Upper lobe of left lung (tissue), 6 donors: ENCODE results near the gene VWA5B1. TPM values are rescaled to one million over a fixed set of nuclear protein-coding genes. Genes with fewer than 3 reads are reported as not detected.
A peak's percentile ranks its signal among the peaks of the same experiment; 100 is the strongest.

Source experiments
- ATAC-seq, 2 donors: fragments of 200-7000 bp; cut with Tn5 transposase; one replicate each; pipeline ENCODE4 v1.9.1; 2022; ENCODE audit warnings: mild to moderate bottlenecking in 2 of 2, moderate library complexity in 2 of 2; ENCODE audit not compliant: low FRiP score in 2 of 2
- DNase-seq, 2 donors: peaks; one replicate each; pipeline ENCODE4 v3.0.0-alpha.2; 2019 to 2020
- H3K27ac ChIP-seq, 4 donors: fragments of 200-600 bp; sonication (generic); one replicate each; pipeline ENCODE4 v1.5.1; 2016 to 2019
- H3K27me3 ChIP-seq, 4 donors: fragments of 200-600 bp; sonication (generic); one replicate each; pipeline ENCODE4 v1.5.1; 2017 to 2019
- H3K36me3 ChIP-seq, 4 donors: fragments of 200-600 bp; sonication (generic); one replicate each; pipeline ENCODE4 v1.5.1; 2016 to 2019
- H3K4me1 ChIP-seq, 4 donors: fragments of 200-600 bp; sonication (generic); one replicate each; pipeline ENCODE4 v1.5.1; 2018 to 2019
- H3K4me3 ChIP-seq, 4 donors: fragments of 200-600 bp; sonication (generic); one replicate each; pipeline ENCODE4 v1.5.1; 2017 to 2019; ENCODE audit warnings: mild to moderate bottlenecking in 2 of 4, moderate library complexity in 1 of 4
- H3K9me3 ChIP-seq, 4 donors: fragments of 200-600 bp; sonication (generic); one replicate each; pipeline ENCODE4 v1.5.1; 2018 to 2019
- CTCF ChIP-seq, 6 experiments: fragments of 450-650 bp in 4 of 6; fragments of 200-600 bp in 2 of 6; sonication (generic) in 2 of 6; IDR thresholded peaks; one replicate each; pipeline ENCODE4 v1.5.1; 2016 to 2019; ENCODE audit warnings: antibody characterized with exemption in 6 of 6
- EP300 ChIP-seq, 4 donors: sonication (generic); formaldehyde crosslinking; IDR thresholded peaks; one replicate each; pipeline ENCODE4 v1.5.1; 2017; ENCODE audit warnings: antibody characterized with exemption in 4 of 4, control low read depth in 2 of 4
- POLR2A ChIP-seq, 4 donors: fragments of 450-650 bp; IDR thresholded peaks; one replicate each; pipeline ENCODE4 v1.5.1; 2016 to 2017; ENCODE audit warnings: antibody characterized with exemption in 4 of 4, mild to moderate bottlenecking in 2 of 4
- POLR2AphosphoS5 ChIP-seq, 2 donors: sonication (generic); formaldehyde crosslinking; IDR thresholded peaks; one replicate each; pipeline ENCODE4 v1.5.1; 2017; ENCODE audit warnings: antibody characterized with exemption in 2 of 2
- WGBS, 2 donors: methylation state at CpG; one replicate each; pipeline ENCODE4 v1.1.5; 2017 to 2018; 5-methylcytosine and 5-hydroxymethylcytosine counted together
- total RNA-seq, 6 donors: library from RNA; depleted of rRNA in 4 of 6; stranded (reverse); fragments of >200 nt in 4 of 6; gene quantifications; one replicate each; pipeline versions ENCODE4 v1.1.0 to v1.2.1, GENCODE V29; 2016 to 2021
- donor health status: DM: no; HTN: no; CAD: no; lungs with moderate emphysema.
- donor health status: DM: no; HTN: yes; CAD: no; lungs with severe emphysema.

VWA5B1 gene
- total RNA-seq, 6 donors from 2014 or later = 0.14 to 0.77 (median 0.46) TPM; not detected in 3

GRCh38 chr1:20377516-20378270, 87.0 kb downstream of the VWA5B1 start:
- no peak overlapping the region for H3K27ac ChIP-seq
- 91 to 95% methylated on average over 11 of the region's 11 CpGs for WGBS, 2 donors
- no peak for DNase-seq
- H3K36me3 ChIP-seq = no peaks in the 10 kb centered on the region
- H3K4me3 ChIP-seq = no peak overlapping the region
- TF ChIP-seq POLR2A (IDR thresholded peaks at IDR 0.05) (no peak), POLR2AphosphoS5 (IDR thresholded peaks at IDR 0.05) (no peak), CTCF (IDR thresholded peaks at IDR 0.05) (no peak), EP300 (IDR thresholded peaks at IDR 0.05) (no peak)
- H3K4me1 ChIP-seq = no peaks in the 10 kb centered on the region
- H3K27me3 ChIP-seq = no peaks in the 10 kb centered on the region
- no peak for ATAC-seq
- H3K9me3 ChIP-seq = no peaks in the 10 kb centered on the region

- Histone ChIP-seq H3K27ac (no peak overlapping the region), H3K4me1 (no peaks in the 10 kb centered on the region), H3K27me3 (no peaks in the 10 kb centered on the region), H3K36me3 (no peaks in the 10 kb centered on the region), H3K9me3 (no peaks in the 10 kb centered on the region), H3K4me3 (no peak overlapping the region)
- WGBS, 2 donors = 68 to 76% methylated on average over 7 of the region's 7 CpGs
- no peak for DNase-seq
- ATAC-seq = no peak
- TF ChIP-seq CTCF (IDR thresholded peaks at IDR 0.05) (no peak), POLR2A (IDR thresholded peaks at IDR 0.05) (no peak), EP300 (IDR thresholded peaks at IDR 0.05) (no peak), POLR2AphosphoS5 (IDR thresholded peaks at IDR 0.05) (no peak)
Observed at GRCh38 chr1:20379075-20379474, 88.4 kb downstream of the VWA5B1 start.

- WGBS, 2 donors = 74 to 78% methylated on average over 6 of the region's 6 CpGs
- no peak for DNase-seq
- no peaks in the 10 kb centered on the region for H3K4me1 ChIP-seq
- TF ChIP-seq POLR2A (IDR thresholded peaks at IDR 0.05) (no peak), EP300 (IDR thresholded peaks at IDR 0.05) (no peak), CTCF (IDR thresholded peaks at IDR 0.05) (no peak), POLR2AphosphoS5 (IDR thresholded peaks at IDR 0.05) (no peak)
- ATAC-seq = no peak
- no peak overlapping the region for H3K4me3 ChIP-seq
- H3K36me3 ChIP-seq = no peaks in the 10 kb centered on the region
- H3K9me3 ChIP-seq = no peaks in the 10 kb centered on the region
- H3K27ac ChIP-seq = no peak overlapping the region
- no peaks in the 10 kb centered on the region for H3K27me3 ChIP-seq
Observed at GRCh38 chr1:20380175-20380574, 89.5 kb downstream of the VWA5B1 start.

- Histone ChIP-seq H3K27ac (no peak overlapping the region), H3K9me3 (no peaks in the 10 kb centered on the region), H3K4me1 (no peaks in the 10 kb centered on the region), H3K36me3 (no peaks in the 10 kb centered on the region), H3K27me3 (no peaks in the 10 kb centered on the region), H3K4me3 (no peak overlapping the region)
- 53 to 55% methylated on average over 4 to 11 of the region's 11 CpGs for WGBS, 2 donors
- no peak for TF ChIP-seq CTCF (IDR thresholded peaks at IDR 0.05)
- DNase-seq = no peak
- peak in 1 of 2 donors; percentile 34 for ATAC-seq
Observed at GRCh38 chr1:20380616-20381035, 90.0 kb downstream of the VWA5B1 start.

GRCh38 chr1:20381045-20381641, 90.5 kb downstream of the VWA5B1 start:
- 96% methylated on average over 5 of the region's 5 CpGs for WGBS, 2 donors
- no peak for DNase-seq
- no peaks in the 10 kb centered on the region for H3K9me3 ChIP-seq
- H3K4me1 ChIP-seq = no peaks in the 10 kb centered on the region
- no peak overlapping the region for H3K27ac ChIP-seq
- H3K36me3 ChIP-seq = no peaks in the 10 kb centered on the region
- no peaks in the 10 kb centered on the region for H3K27me3 ChIP-seq
- ATAC-seq = no peak
- TF ChIP-seq CTCF (IDR thresholded peaks at IDR 0.05) (no peak), EP300 (IDR thresholded peaks at IDR 0.05) (no peak), POLR2AphosphoS5 (IDR thresholded peaks at IDR 0.05) (no peak), POLR2A (IDR thresholded peaks at IDR 0.05) (no peak)
- H3K4me3 ChIP-seq = no peak overlapping the region
